HG03175 (cell line): Measurements from ENCODE around the gene SRL.
"Not testable (repeated sequence)": the region's sequence is repeated elsewhere in the genome, so short reads cannot be mapped to it uniquely, and the experiment has no call there.

Experiments
- ATAC-seq: cut with Tn5 transposase; IDR thresholded peaks from one replicate; pipeline ENCODE4 v1.9.1; 2021; ENCODE audit warnings: mild to moderate bottlenecking, moderate library complexity; ENCODE audit not compliant: unreplicated experiment

SRL gene

GRCh38 chr16:4261557-4262172 lies 19.8 kb upstream of the SRL start:
- no peak for ATAC-seq

- ATAC-seq: no peak
Measured at GRCh38 chr16:4260360-4260759, 18.5 kb upstream of the SRL start.

GRCh38 chr16:4257646-4258556 lies 16.0 kb upstream of the SRL start:
- ATAC-seq: no peak

GRCh38 chr16:4253394-4254150 lies 11.7 kb upstream of the SRL start:
- ATAC-seq: peak; percentile 95

- not testable (repeated sequence) for ATAC-seq
Measured at GRCh38 chr16:4253012-4253393, 11.1 kb upstream of the SRL start.

- ATAC-seq: no peak
Measured at GRCh38 chr16:4249530-4250308, 7.8 kb upstream of the SRL start.

GRCh38 chr16:4247460-4247784 lies 5.5 kb upstream of the SRL start:
- ATAC-seq: no peak

GRCh38 chr16:4246777-4247459 lies 5.0 kb upstream of the SRL start:
- ATAC-seq: no peak

- no peak for ATAC-seq
Measured at GRCh38 chr16:4245077-4245791, 3.4 kb upstream of the SRL start.

GRCh38 chr16:4244254-4245076 lies 2.6 kb upstream of the SRL start:
- no peak for ATAC-seq

GRCh38 chr16:4241258-4241927 lies 487 bp downstream of the SRL start:
- no peak for ATAC-seq

GRCh38 chr16:4240624-4241023 lies 1.3 kb downstream of the SRL start:
- ATAC-seq: no peak

- no peak for ATAC-seq
Measured at GRCh38 chr16:4239682-4240175, 2.2 kb downstream of the SRL start.

- ATAC-seq: no peak
Measured at GRCh38 chr16:4239020-4239419, 2.9 kb downstream of the SRL start.

GRCh38 chr16:4233431-4233830 lies 8.4 kb downstream of the SRL start:
- no peak for ATAC-seq

GRCh38 chr16:4232541-4233386 lies 9.1 kb downstream of the SRL start:
- ATAC-seq: no peak

- ATAC-seq: no peak
Measured at GRCh38 chr16:4231886-4232285, 10.0 kb downstream of the SRL start.
